Chondrocyte (in vitro differentiated cells): ENCODE data around the gene PRPS1. TPM values are rescaled to one million over a fixed set of nuclear protein-coding genes. Genes with fewer than 3 reads are reported as not detected.

Source experiments
- DNase-seq: peaks from one replicate; pipeline ENCODE4 v3.0.0; 2021; ENCODE audit warnings: mixed read lengths, low spot score
- H3K27ac Mint-ChIP-seq: one replicate; pipeline ENCODE4 v1.8.0; 2021; ENCODE audit warnings: mild to moderate bottlenecking, moderate library complexity, mixed read lengths; ENCODE audit not compliant: unreplicated experiment
- H3K27me3 Mint-ChIP-seq: 2 replicates; pipeline ENCODE4 v1.8.0; 2021; ENCODE audit warnings: low read depth, mixed read lengths
- H3K36me3 Mint-ChIP-seq: 2 replicates; pipeline ENCODE4 v1.8.0; 2021; ENCODE audit warnings: low read depth, mixed read lengths
- H3K4me1 Mint-ChIP-seq: 2 replicates; pipeline ENCODE4 v1.8.0; 2021; ENCODE audit warnings: low read depth, mild to moderate bottlenecking, mixed read lengths
- H3K4me3 Mint-ChIP-seq: one replicate; pipeline ENCODE4 v1.8.0; 2021; ENCODE audit warnings: mild to moderate bottlenecking, moderate library complexity, mixed read lengths; ENCODE audit not compliant: unreplicated experiment
- H3K9me3 Mint-ChIP-seq: 2 replicates; pipeline ENCODE4 v1.8.0; 2021; ENCODE audit warnings: low read depth, mixed read lengths
- long read RNA-seq: library from polyadenylated mRNA; stranded (forward); transcript quantifications from one replicate; pipeline ENCODE4 v2.0.0, GENCODE V29; 2021
- total RNA-seq: library from RNA; stranded (reverse); gene quantifications from 3 replicates; pipeline ENCODE4 v1.2.1, GENCODE V29; 2021
- TF ChIP-seq, protein P1 (sequence below): fragments of 200-600 bp; sonication (generic); IDR thresholded peaks from 2 replicates; pipeline ENCODE4 v1.5.0; 2021; ENCODE audit warnings: antibody characterized with exemption, mild to moderate bottlenecking, moderate library complexity

The PRPS1 gene
- total RNA-seq: 30.5 to 40.6 TPM (median 31.6 TPM) in 3 replicates
- long read RNA-seq, transcript PRPS1-204 (7 exons, 2,152 nt): major isoform, 10 of 10 reads
- long read RNA-seq, partial matches to known transcripts: 0 of 10 reads
- long read RNA-seq, other reads (novel, unspliced or antisense): 0 of 10 reads

DNA sequence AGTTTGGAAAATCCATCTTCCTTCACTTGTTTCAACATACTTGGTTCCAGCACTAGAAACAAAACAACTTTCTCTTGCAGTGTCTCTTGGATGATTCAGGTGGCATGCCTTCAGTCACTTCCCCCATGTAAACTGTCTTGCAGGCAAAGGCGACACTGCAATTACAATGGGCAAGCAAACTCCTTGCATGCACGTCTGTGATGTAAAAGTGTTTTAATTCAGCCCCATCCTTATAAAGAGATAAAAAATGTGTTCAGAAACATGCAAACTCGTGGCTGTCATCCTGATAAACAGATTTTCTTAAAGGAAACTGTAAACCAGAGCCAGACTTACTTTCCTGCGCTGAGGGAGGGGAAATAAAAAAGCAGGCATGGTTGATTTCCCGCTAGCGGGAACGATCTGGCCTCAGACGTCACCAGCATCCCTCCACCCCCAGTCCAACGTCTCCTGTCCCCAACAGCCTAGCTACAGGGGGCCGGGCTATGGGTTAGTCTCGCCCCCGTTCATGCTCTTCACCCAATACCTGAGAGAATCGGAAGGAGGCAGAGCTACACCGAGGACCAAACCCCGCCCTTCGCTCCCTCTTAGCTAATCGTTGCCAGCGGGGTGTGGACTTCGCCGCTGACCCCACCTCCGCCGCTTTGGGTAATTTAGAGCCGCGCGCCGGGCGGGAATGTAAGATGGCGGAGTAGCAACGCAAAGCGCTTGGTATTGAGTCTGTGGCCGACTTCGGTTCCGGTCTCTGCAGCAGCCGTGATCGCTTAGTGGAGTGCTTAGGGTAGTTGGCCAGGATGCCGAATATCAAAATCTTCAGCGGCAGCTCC is at the start of gene PRPS1:
Gene PRPS1 (plus strand): TSS at position 673 of the 824 bp plus-strand sequence. CDS start 119 bp downstream, at position 792.
- DNase-seq: peak; percentile 94
- peaks cover 26% of the 10 kb centered on the region for H3K4me1 Mint-ChIP-seq
- H3K27me3 Mint-ChIP-seq: no peaks in the 10 kb centered on the region
- H3K36me3 Mint-ChIP-seq: no peaks in the 10 kb centered on the region
- peaks cover 14% of the 10 kb centered on the region for H3K9me3 Mint-ChIP-seq
- TF ChIP-seq, protein P1, sequence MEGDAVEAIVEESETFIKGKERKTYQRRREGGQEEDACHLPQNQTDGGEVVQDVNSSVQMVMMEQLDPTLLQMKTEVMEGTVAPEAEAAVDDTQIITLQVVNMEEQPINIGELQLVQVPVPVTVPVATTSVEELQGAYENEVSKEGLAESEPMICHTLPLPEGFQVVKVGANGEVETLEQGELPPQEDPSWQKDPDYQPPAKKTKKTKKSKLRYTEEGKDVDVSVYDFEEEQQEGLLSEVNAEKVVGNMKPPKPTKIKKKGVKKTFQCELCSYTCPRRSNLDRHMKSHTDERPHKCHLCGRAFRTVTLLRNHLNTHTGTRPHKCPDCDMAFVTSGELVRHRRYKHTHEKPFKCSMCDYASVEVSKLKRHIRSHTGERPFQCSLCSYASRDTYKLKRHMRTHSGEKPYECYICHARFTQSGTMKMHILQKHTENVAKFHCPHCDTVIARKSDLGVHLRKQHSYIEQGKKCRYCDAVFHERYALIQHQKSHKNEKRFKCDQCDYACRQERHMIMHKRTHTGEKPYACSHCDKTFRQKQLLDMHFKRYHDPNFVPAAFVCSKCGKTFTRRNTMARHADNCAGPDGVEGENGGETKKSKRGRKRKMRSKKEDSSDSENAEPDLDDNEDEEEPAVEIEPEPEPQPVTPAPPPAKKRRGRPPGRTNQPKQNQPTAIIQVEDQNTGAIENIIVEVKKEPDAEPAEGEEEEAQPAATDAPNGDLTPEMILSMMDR: peak; percentile 6
- H3K27ac Mint-ChIP-seq: peak within 1 kb of the TSS; percentile 88
- peak within 1 kb of the TSS; percentile 82 for H3K4me3 Mint-ChIP-seq

DNA sequence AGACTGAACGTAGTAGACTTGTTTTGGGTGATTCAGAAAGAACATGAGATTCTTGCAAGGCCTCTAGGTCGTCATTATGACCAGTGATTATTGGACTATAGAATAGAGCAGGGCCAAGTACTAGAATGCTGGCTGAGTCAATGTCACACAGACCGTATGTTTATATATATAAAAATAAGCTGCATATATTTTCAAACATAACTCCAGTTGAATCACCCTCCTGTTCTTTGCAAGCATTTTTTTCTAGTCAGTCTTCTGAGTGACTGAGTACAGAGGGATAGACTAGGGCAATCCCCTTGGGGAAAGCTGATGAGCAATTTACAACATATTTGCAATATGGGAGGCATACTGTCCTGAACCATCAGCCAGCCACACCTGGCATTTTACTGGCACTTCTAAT is 48.4 kb upstream of the PRPS1 start:
- TF ChIP-seq, protein P1: no peak
- Mint-ChIP-seq H3K36me3 (peaks cover 2% of the 10 kb centered on the region), H3K4me3 (no peak overlapping the region), H3K9me3 (peaks cover 26% of the 10 kb centered on the region), H3K27me3 (no peaks in the 10 kb centered on the region), H3K4me1 (no peaks in the 10 kb centered on the region), H3K27ac (no peak overlapping the region)
- DNase-seq: no peak

DNA sequence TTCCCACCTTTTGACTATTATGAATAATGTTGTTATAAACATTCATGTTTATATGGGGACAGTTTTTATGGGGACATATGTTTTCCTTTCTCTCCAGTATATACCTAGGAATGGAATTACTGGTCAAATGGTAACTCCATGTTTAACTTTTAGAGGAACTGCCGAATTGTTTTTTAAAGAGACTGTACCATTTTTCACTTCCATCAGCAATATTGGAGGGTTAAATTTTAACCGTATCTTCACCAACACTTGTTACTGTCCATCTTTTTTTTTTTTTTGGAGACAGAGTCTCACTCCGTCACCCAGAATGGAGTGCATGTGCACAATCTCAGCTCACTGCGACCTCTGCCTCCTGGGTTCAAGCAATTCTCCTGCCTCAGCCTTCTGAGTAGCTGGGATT is 46.4 kb upstream of the PRPS1 start:
- Mint-ChIP-seq H3K36me3 (peaks cover 6% of the 10 kb centered on the region), H3K4me3 (no peak overlapping the region)

DNA sequence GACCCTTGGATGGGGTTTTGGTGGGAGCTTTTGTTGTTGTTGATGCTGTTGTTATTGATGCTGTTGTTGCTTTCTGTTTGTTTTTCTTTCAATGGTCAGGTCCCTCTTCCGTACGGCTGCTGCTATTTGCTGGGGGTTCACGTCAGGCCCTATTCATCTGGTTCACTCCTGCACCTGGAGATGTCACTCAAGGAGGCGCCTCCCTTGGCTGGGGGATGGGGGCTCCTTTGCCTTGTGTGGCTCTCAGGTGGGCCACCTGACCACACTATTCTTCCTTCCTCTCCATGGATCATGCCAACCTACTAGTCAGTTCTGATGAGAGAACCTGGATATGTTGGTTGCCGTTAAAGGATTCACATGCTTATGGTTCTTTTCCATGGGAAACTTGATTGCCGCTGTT is 39.1 kb upstream of the PRPS1 start:
- Mint-ChIP-seq H3K36me3 (peaks cover 5% of the 10 kb centered on the region), H3K27me3 (no peaks in the 10 kb centered on the region), H3K27ac (no peak overlapping the region), H3K4me1 (no peaks in the 10 kb centered on the region), H3K4me3 (no peak overlapping the region), H3K9me3 (peaks cover 33% of the 10 kb centered on the region)
- TF ChIP-seq, protein P1: no peak
- no peak for DNase-seq

More for the DNA sequence above, 46.4 kb upstream of the PRPS1 start:
- DNase-seq: no peak
- H3K4me1 Mint-ChIP-seq: no peaks in the 10 kb centered on the region
- TF ChIP-seq, protein P1: no peak
- no peaks in the 10 kb centered on the region for H3K27me3 Mint-ChIP-seq
- H3K9me3 Mint-ChIP-seq: peaks cover 35% of the 10 kb centered on the region
- H3K27ac Mint-ChIP-seq: no peak overlapping the region

DNA sequence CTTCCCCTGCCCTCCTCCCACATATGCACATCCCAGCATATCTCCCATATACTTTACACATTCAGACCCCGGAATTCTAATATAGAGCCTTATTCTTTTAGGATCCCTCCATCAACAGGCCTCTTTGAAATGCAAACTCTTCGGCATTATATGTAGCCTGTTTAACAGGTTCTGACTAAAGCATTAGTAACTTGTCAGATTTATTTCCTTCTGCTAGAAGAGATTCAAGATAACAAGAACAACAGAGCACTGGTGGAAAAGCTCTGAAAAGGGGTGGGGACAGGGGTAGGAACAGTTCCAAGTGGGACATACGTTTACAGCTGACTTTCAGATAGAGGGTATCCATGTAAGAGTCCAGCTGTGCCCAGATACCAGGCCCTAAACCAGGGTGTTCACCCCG is 31.7 kb upstream of the PRPS1 start:
- DNase-seq: no peak
- Mint-ChIP-seq H3K4me3 (no peak overlapping the region), H3K4me1 (no peaks in the 10 kb centered on the region), H3K36me3 (no peaks in the 10 kb centered on the region), H3K27ac (no peak overlapping the region), H3K9me3 (peaks cover 5% of the 10 kb centered on the region), H3K27me3 (no peaks in the 10 kb centered on the region)
- TF ChIP-seq, protein P1: no peak
